K562 (cell line): ENCODE data around the gene SPTAN1. TPM values are rescaled to one million over a fixed set of nuclear protein-coding genes. Genes with fewer than 3 reads are reported as not detected.

Experiments
- BRD4 ChIP-seq: fragments of 200-600 bp; sonication (generic); IDR thresholded peaks from 2 replicates; pipeline ENCODE4 v1.6.1; 2017; ENCODE audit warnings: inconsistent platforms
- CCAR2 ChIP-seq: fragments of 200-400 bp; formaldehyde crosslinking; IDR thresholded peaks from 2 replicates; pipeline ENCODE4 v1.6.1; 2017; ENCODE audit warnings: mild to moderate bottlenecking, low read depth, low read length
- DMBX1 ChIP-seq: fragments of 250-450 bp; sonication (Bioruptor Pico); IDR thresholded peaks from 2 replicates; pipeline ENCODE4 v1.8.0; 2022; ENCODE audit warnings: inconsistent platforms, mild to moderate bottlenecking, moderate library complexity, borderline replicate concordance
- EGR1 ChIP-seq: fragments of 450-650 bp; conservative IDR thresholded peaks from 2 replicates; pipeline ENCODE4 v1.6.1; 2017; ENCODE audit warnings: mild to moderate bottlenecking
- HCFC1 ChIP-seq: IDR thresholded peaks from 2 replicates; pipeline ENCODE4 v1.6.1; 2012; ENCODE audit warnings: low read depth, low read length, improper control_type of control experiment
- POLR2B ChIP-seq: fragments of 450-650 bp; IDR thresholded peaks from 2 replicates; pipeline ENCODE4 v1.6.1; 2018; ENCODE audit warnings: low read depth; ENCODE audit not compliant: partially characterized antibody
- RFX5 ChIP-seq: IDR thresholded peaks from 2 replicates; pipeline ENCODE4 v1.6.1; 2011; ENCODE audit warnings: low read depth, mild to moderate bottlenecking, improper control_type of control experiment, low read length
- SMARCC2 ChIP-seq: fragments of 450-650 bp; IDR thresholded peaks from 2 replicates; pipeline ENCODE4 v1.6.1; 2017; ENCODE audit warnings: antibody characterized with exemption, moderate library complexity, mild to moderate bottlenecking, low read depth
- SREBF1 ChIP-seq: fragments of 150-350 bp; IDR thresholded peaks from 2 replicates; pipeline ENCODE4 v1.6.1; 2014; ENCODE audit warnings: antibody characterized with exemption, low read depth, low read length, borderline replicate concordance
- TAF15 ChIP-seq: fragments of 200-400 bp; formaldehyde crosslinking; IDR thresholded peaks from 2 replicates; pipeline ENCODE4 v1.6.1; 2017; ENCODE audit warnings: mild to moderate bottlenecking, low read depth, low read length, moderate library complexity
- ZBTB8A ChIP-seq: fragments of 450-650 bp; IDR thresholded peaks from 2 replicates; pipeline ENCODE4 v1.6.1; 2018; ENCODE audit warnings: mild to moderate bottlenecking, moderate library complexity; ENCODE audit not compliant: partially characterized antibody
- ZNF584 ChIP-seq: fragments of 200-800 bp; sonication (Bioruptor generic); IDR thresholded peaks from 2 replicates; pipeline ENCODE4 v1.6.1; 2016; ENCODE audit warnings: low read depth, mild to moderate bottlenecking, missing genetic modification characterization, missing compliant biosample characterization
- polyA plus RNA-seq, 8 experiments: library from polyadenylated mRNA; depleted of rRNA in 4 of 8; stranded (reverse) in 5 of 8; unstranded in 3 of 8; fragments of >200 nt; fragmentation: Nextera tagmentation in 2 of 8; fragmentation: Illumina TruSeq in 1 of 8; extraction: Ambion mirVana in 2 of 8; extraction: Trizol in 1 of 8; gene quantifications; 2 replicates each; pipeline versions ENCODE4 v1.2.1 to v1.2.3, GENCODE V29; 2011 to 2014; ENCODE audit warnings: inconsistent platforms in 1 of 8, missing spikeins in 1 of 8
- total RNA-seq, 7 experiments: library from RNA; depleted of rRNA in 6 of 7; stranded (reverse); fragments of >200 nt in 6 of 7; fragmentation: Illumina TruSeq in 2 of 7; extraction: Trizol in 2 of 7; gene quantifications; 2 replicates each; pipeline versions ENCODE4 v1.2.1 to v1.2.3, GENCODE V29; 2011 to 2021; ENCODE audit warnings: low replicate concordance in 1 of 7
- TF ChIP-seq, protein P1 (sequence below): fragments of 450-650 bp; IDR thresholded peaks from 2 replicates; pipeline ENCODE4 v1.6.1; 2016
- TF ChIP-seq, protein P2 (sequence below): fragments of 200-400 bp; formaldehyde crosslinking; IDR thresholded peaks from 2 replicates; pipeline ENCODE4 v1.6.1; 2017; ENCODE audit warnings: mild to moderate bottlenecking, low read depth, low read length, moderate library complexity
- TF ChIP-seq, protein P3 (sequence below): sonication (generic); formaldehyde crosslinking; IDR thresholded peaks from 2 replicates; pipeline ENCODE4 v1.8.0; 2023; ENCODE audit warnings: mild to moderate bottlenecking, missing genetic modification reagents
- TF ChIP-seq, protein P4 (sequence below): sonication (generic); formaldehyde crosslinking; IDR thresholded peaks from 2 replicates; pipeline ENCODE4 v1.8.0; 2023; ENCODE audit warnings: missing genetic modification reagents, mild to moderate bottlenecking, borderline replicate concordance

SPTAN1 gene
- total and polyA plus RNA-seq, 9 of the 15 experiments (the other 6 are each of a cell fraction or from before 2014, with no cell fraction given): 1.5 to 13.5 (median 6.8) TPM

DNA sequence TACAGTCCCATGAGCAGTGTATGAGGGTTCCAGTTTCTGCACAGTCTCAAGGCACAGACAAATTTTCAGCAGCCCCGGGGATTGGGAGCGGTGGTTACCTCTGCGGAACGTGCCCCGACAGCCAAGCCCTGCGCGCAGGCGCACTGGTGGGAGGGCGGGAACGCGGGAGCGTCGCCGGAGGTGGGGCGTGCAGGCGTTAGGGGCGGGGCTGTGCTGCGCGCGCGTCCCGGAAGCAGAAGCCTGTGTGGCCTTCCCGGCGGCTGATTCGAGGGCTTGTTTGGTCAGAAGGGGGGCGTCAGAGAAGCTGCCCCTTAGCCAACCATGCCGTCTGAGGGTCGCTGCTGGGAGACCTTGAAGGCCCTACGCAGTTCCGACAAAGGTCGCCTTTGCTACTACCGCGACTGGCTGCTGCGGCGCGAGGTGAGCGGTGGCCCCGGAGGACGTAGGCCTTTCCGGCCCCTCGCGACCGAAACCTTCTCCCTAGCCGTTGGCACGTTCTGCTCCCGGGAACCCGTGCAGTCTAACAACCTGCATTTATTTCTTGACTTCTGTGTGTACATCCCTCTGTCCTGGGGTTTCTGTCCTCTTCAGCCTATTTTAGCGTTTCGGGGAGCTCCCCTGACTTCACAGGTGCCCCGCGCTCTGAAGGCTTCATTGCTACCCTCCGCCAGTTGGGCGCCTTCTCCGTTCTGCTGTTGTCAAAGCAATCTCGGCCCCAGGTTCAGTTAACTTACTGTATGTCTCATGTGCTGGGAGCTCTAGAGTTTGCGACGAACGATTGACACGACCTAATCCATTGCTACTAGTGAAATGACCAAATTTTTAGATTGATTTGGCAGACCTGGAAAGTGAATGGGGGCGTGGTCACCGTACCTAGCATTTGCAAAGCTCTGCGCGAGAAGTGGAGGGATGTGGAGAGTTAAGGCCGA, 47.6 kb upstream of the SPTAN1 start, which contains the start of gene GLE1 (continued):
- peak; percentile 82 for TF ChIP-seq POLR2B
- TF ChIP-seq EGR1: 0 out of 2 replicates have a peak, but pooled peaks have one; percentile 29
- TF ChIP-seq SMARCC2: no peak; the same call in 1 of the 2 replicates
- no peak; the same call in 1 of the 2 replicates for TF ChIP-seq HCFC1
- TF ChIP-seq, protein P1, sequence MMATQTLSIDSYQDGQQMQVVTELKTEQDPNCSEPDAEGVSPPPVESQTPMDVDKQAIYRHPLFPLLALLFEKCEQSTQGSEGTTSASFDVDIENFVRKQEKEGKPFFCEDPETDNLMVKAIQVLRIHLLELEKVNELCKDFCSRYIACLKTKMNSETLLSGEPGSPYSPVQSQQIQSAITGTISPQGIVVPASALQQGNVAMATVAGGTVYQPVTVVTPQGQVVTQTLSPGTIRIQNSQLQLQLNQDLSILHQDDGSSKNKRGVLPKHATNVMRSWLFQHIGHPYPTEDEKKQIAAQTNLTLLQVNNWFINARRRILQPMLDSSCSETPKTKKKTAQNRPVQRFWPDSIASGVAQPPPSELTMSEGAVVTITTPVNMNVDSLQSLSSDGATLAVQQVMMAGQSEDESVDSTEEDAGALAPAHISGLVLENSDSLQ: no peak
- TF ChIP-seq, protein P2, sequence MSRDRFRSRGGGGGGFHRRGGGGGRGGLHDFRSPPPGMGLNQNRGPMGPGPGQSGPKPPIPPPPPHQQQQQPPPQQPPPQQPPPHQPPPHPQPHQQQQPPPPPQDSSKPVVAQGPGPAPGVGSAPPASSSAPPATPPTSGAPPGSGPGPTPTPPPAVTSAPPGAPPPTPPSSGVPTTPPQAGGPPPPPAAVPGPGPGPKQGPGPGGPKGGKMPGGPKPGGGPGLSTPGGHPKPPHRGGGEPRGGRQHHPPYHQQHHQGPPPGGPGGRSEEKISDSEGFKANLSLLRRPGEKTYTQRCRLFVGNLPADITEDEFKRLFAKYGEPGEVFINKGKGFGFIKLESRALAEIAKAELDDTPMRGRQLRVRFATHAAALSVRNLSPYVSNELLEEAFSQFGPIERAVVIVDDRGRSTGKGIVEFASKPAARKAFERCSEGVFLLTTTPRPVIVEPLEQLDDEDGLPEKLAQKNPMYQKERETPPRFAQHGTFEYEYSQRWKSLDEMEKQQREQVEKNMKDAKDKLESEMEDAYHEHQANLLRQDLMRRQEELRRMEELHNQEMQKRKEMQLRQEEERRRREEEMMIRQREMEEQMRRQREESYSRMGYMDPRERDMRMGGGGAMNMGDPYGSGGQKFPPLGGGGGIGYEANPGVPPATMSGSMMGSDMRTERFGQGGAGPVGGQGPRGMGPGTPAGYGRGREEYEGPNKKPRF: no peak
- TF ChIP-seq BRD4: no peak
- TF ChIP-seq ZBTB8A: no peak
- TF ChIP-seq, protein P3, sequence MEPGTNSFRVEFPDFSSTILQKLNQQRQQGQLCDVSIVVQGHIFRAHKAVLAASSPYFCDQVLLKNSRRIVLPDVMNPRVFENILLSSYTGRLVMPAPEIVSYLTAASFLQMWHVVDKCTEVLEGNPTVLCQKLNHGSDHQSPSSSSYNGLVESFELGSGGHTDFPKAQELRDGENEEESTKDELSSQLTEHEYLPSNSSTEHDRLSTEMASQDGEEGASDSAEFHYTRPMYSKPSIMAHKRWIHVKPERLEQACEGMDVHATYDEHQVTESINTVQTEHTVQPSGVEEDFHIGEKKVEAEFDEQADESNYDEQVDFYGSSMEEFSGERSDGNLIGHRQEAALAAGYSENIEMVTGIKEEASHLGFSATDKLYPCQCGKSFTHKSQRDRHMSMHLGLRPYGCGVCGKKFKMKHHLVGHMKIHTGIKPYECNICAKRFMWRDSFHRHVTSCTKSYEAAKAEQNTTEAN (CRISPR knock-in tag): no peak
- TF ChIP-seq TAF15: no peak
- no peak for TF ChIP-seq DMBX1 (CRISPR knock-in tag)
- TF ChIP-seq RFX5: no peak
- TF ChIP-seq ZNF584: no peak
- TF ChIP-seq CCAR2: no peak
- TF ChIP-seq, protein P4, sequence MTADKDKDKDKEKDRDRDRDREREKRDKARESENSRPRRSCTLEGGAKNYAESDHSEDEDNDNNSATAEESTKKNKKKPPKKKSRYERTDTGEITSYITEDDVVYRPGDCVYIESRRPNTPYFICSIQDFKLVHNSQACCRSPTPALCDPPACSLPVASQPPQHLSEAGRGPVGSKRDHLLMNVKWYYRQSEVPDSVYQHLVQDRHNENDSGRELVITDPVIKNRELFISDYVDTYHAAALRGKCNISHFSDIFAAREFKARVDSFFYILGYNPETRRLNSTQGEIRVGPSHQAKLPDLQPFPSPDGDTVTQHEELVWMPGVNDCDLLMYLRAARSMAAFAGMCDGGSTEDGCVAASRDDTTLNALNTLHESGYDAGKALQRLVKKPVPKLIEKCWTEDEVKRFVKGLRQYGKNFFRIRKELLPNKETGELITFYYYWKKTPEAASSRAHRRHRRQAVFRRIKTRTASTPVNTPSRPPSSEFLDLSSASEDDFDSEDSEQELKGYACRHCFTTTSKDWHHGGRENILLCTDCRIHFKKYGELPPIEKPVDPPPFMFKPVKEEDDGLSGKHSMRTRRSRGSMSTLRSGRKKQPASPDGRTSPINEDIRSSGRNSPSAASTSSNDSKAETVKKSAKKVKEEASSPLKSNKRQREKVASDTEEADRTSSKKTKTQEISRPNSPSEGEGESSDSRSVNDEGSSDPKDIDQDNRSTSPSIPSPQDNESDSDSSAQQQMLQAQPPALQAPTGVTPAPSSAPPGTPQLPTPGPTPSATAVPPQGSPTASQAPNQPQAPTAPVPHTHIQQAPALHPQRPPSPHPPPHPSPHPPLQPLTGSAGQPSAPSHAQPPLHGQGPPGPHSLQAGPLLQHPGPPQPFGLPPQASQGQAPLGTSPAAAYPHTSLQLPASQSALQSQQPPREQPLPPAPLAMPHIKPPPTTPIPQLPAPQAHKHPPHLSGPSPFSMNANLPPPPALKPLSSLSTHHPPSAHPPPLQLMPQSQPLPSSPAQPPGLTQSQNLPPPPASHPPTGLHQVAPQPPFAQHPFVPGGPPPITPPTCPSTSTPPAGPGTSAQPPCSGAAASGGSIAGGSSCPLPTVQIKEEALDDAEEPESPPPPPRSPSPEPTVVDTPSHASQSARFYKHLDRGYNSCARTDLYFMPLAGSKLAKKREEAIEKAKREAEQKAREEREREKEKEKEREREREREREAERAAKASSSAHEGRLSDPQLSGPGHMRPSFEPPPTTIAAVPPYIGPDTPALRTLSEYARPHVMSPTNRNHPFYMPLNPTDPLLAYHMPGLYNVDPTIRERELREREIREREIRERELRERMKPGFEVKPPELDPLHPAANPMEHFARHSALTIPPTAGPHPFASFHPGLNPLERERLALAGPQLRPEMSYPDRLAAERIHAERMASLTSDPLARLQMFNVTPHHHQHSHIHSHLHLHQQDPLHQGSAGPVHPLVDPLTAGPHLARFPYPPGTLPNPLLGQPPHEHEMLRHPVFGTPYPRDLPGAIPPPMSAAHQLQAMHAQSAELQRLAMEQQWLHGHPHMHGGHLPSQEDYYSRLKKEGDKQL (CRISPR knock-in tag): no peak
- TF ChIP-seq SREBF1: no peak
